GM15510 (cell line): ENCODE measurements around the gene MAP3K14.

Source experiments
- POLR2A ChIP-seq: IDR thresholded peaks from 3 replicates; pipeline ENCODE4 v1.6.1; 2011; ENCODE audit warnings: borderline replicate concordance; ENCODE audit not compliant: insufficient read length; ENCODE audit errors: extremely low read depth

Gene MAP3K14

DNA sequence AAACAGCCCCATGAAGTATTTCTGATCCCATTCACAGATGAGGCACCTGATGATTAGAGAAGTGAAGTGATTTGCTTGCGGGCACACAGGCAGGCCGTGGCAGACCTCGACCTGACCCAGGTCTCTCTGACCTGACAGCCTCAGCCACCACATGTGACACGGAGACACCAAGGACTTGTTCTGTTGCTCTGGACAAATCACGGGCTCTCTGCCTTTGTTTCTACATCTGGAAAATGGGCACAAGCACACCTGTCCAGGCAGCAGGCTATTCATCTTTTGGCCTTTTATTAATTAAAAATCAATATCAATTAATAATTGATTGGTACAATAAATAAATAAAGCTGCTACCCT is 3.4 kb downstream of the MAP3K14 start:
- TF ChIP-seq POLR2A: peak; percentile 22

DNA sequence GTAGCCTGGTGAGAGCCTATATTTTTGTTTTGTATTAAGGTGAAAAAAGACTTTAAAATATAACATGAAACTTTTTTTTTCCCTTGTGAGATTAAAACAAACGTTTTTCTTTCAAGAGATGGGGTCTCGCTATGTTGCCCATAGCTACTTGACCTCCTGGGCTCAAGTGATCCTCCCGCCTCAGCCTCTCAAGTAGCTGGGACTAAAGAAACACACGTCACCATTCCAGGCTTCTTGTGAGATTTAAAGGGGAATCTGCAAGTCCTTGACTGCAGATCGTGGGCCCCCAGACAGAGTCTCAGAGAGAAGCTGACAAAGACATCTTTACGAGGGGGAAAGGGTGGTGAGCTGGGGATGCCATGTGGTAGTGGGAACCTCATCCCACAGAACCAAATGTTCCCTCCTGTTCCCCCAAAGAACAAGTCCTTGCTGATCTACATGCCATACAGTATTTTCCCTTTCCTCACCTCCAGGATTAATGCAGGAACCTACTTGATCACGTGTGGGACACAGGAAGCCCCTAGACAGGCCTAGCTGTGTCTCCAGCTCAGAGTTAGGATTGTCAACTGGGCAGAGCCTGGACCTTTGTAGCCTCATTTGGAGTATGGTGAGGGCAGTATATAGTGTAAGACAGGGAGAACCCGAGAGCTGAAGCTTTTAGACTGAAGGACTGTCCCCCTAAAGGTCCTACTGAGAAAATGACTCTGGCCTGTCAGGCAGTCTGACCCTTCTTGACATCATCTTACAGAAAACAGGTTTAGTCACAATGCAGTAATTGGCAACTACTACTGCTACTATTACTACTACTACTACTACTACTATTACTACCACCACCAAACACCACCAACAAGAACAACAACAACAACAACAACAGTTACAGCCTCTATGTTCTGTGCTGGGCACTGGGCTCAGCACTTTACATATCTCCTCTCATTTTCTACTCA is 4.1 kb downstream of the MAP3K14 start:
- no peak for TF ChIP-seq POLR2A

DNA sequence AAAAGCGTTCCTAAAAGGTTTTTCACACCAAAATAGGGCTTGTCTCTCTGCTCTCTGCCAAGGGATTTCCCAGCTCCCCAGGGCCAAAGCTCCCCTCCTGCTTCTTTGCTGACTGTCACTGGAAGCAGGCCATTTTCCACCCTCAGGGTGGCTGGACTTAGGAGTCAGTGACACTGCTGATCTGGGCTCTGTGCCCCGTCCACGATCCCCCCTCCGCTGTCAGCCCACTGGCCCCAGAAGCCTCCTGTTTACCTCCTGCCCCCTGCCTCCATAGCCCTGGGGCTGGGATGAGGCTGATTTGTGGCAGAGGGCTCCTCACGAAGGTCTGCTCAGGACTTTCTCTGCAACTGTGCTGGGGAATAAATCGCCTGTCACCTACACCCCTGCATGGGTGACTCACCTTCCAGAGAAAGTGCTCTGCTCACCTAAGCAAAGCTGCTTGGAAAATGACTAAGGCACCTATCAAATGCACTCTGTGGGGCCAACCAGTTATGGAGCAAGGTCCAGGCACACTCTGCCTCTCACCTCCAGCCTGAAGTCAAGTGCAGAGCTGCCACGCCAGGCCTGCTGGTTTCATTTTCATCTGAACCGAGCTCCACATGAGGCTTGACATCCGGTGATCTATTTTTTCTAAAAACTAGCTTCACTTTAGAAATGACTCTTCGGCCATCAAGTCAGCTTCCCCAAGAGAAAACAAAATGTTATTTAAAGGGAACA is 4.9 kb downstream of the MAP3K14 start:
- TF ChIP-seq POLR2A: peak; percentile 25

DNA sequence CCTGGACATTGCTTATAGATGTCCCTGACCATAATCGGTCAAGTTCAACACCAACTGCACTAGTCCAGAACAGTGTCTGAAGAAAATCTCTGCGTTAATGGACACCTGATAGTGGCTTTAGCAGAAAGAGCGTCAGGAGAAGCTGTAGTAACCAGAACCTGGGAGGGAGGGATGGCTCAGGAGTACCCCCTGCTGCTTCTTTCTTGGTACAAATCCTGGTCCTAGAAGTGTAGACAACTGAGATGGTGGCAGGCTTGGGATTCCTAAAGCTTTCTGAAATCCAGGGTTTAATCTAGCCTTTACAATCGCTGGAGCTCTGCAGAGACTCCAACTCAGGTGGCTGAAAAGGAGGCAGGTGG is 5.4 kb downstream of the MAP3K14 start:
- no peak for TF ChIP-seq POLR2A

DNA sequence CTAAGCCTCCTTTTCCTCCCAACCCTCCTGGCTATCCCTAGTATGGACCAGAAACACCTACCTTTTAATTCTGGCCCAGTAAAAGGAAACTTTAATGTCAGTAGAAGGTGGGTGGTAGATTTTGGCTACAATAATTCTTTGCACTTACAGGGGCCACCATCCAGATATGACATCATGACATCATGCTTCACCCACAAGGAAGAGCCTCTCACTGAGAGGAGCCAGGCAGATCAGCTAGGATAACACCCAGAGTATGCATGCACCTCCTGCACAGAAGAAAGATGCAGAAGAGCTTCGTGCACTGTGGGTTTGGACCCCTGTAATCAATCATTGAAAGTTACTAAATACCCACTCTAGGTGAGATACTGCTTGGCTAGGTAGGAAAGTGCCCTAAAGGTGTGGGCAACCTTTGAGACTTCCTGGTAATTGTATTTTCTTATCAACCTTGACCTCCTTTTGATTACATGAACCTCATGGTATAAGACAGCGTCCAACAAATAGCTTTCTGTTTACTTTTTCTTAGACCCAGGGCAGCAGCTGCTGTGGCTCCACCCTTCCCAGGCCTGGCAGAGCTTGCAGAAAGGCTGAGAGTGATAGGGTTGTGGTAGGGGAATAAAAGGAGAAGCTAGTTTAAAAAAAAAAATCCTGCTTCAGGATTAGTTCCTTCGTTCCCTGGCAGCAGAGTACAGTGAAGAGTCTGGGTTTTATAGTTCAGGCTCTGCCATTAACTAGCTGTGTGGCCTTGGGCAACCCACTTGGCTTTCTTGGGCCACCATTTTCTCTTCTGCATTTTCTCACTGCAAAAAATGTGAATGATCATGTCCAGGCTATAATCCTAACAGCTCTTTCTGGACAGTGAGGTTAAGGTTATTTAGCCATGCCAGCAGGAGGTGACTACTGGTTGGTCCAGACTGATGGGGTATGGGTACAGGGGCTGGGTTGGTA is 6.2 kb downstream of the MAP3K14 start:
- TF ChIP-seq POLR2A: no peak

DNA sequence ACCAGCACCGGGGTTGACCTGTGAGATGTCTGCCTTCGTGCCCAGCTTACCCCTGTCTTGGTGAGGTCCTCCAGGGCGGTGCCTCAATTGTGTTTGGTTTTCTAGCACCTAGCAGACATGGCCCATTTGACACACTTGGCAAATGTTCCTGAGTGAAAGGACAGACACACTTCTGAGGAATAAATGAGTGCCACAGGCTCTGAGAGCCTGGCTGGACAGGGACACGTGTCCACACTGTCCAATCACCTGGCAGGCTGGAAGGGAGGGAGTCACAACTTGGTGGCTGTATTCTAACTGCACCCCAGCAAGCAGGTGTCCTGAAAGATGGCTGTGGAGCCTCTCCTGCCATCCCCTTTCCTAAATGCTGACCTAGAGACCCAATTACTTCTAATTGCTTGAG is 7.4 kb downstream of the MAP3K14 start:
- no peak for TF ChIP-seq POLR2A

DNA sequence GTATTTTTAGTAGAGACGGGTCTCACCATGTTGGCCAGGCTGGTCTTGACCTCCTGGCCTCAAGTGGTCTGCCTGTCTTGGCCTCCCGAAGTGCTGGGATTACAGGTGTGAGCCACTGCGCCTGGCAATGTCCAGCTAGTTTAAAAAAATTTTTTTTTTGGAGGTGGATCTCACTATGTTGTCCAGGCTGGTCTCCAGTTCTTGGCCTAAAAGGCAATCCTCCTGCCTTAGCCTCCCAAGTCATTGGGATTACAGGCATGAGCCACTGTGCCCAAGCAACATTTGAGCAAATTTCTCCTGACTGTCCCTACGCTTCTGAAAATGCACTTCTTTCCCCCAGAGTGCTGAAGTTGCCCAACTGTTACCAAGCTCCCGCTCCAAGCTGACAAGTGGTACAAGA is 8.0 kb downstream of the MAP3K14 start:
- TF ChIP-seq POLR2A: no peak

DNA sequence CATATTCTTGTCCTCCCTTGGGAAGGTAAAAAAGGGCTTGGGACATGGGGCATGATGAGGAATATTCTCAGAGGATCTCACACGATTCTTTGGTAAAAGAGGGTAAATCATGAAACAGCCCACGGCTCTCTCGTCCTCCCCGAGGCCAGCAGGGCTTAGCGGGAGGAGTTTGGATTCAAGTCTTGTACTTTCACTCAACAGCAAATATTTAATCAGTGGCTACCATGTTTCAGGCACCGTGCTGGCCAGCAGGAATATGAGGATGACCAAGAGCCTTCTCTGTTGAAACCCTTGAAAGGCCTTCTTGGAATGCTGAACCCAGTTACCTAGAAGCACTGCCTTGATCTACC is 8.8 kb downstream of the MAP3K14 start:
- TF ChIP-seq POLR2A: no peak

DNA sequence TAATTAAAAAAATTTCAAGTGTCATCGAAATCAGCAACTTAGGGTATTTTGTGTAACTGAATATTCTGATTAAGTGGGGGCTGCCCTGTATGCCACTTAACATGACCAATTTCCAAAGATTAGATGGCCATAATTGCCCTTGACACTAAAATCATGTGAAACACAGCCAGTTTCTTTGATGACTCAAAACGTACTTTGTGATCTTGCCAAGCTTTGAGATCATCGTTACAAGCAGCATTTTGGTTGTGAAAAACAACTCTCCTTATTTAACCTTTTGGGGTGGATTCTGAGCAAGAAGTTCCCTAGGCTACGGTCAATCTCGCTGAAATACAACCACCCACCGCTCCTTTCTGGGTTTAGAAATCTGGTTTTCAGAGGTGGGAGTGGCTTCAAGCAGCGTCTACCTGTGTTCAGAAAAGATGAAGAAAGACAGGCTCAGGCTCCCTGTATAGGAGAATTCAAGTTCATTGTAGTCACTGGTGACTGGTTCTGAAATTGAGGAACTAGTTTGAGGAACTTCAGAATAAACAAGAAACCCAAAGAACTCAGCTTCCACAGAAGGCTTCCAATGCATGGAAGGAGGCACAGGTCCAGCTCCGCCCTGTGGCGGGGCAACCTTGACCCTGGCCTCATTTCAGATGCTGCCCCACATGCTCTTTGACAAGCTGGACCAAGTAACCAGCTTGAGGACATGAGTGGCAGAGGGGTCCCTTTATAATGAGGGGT is 9.4 kb downstream of the MAP3K14 start:
- TF ChIP-seq POLR2A: no peak

DNA sequence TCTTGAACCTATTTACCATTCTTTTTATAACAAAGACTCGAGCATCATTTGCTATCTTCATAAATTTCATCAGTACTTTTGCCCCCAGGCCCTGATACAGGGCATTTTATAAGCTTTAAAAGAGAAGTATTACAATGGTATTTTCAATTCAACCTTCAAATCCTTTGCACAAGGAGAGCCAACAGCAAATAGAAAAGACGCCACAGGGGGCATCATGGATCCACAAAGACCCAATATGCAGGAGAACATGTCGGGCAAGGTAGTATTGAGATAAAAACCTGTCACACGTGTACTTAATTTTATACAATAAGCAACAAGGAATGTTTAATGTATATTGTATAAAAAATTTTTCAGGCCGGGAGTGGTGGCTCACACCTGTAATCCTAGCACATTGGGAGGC is 10.2 kb downstream of the MAP3K14 start:
- no peak for TF ChIP-seq POLR2A

DNA sequence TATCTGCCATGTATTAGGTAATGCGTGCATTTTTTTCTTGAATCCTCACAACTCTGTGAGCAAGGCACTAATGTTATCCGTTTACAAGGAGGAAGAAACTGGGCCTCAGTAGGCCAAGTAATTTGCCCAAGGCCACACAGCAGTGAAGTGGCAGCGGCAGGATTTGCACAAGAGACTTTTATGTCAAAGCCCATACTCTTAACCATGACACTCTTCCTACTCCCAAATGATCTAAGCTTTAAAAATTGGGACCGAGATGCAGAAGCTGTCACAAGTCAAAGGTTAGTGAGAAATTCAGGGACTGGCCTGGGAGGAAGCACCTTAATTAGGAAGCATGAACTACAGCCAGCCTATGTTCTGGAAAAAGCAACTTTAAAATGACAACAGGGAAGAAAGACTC is 10.7 kb downstream of the MAP3K14 start:
- TF ChIP-seq POLR2A: no peak

DNA sequence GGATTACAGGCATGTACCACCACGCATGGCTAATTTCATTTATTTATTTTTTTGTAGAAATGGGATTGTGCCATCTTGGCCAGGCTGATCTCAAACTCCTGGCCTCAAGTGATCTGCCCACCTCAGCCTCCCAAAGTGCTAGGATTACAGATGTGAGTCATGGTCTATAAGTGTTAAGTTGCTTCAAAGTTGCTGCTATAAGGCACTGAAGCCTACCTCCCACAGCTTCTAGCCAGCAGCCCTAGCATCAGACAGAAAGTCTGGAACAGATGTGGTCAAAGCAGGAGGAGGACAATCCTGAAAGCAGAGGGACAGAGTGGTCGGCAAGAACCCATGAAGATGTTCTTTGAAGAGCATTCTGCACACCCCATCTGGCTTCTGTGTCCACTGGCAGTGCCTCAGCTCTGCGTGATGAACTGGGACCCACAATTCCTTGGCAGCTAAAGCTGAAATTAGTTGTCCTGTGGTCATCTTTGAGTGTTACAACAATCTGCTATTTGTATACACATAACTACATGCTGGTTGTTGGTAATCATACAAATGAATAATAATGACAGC is 11.2 kb downstream of the MAP3K14 start:
- no peak for TF ChIP-seq POLR2A

DNA sequence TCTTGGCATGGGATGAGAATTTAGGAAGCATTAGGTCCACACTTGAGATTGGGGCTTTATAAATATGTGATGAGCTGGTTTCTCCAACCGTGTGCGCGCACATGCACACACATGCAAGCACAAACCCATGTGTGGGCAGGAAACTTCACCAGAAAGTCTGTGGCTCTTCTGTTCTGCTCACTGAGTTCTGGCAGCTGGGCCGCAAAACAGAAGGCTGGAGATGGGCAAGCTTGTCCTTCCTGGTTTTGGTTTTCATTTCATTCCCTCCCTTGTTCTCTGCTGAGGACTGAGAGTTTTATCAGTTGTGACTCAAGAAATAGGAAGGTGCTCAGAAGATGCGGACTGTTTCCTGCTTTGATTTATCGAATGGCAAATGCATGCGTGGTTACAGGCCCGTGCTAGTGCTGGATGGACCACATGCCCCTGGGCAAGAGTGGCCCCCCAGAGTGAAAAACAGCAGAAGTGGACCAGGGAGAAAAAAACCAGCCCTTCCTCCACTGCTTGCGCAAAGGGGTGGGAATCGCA is 14.1 kb downstream of the MAP3K14 start:
- no peak for TF ChIP-seq POLR2A

DNA sequence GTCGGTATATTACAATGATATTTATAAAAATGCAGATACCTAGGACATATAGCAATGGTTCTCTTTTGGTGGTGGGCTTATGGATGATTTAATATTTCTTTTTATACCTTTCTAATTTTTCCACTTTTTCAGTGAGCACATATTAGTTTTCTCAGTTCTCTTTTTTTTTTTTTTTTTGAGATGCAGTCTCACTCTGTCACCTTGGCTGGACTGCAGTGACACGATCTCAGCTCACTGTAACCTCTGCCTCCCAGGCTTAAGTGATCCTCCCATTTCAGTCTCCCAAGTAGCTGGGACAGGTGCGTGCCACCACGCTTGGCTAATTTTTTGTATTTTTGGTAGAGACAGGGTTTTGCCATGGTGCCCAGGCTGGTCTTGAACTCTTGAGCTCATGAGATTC is 15.1 kb downstream of the MAP3K14 start:
- no peak for TF ChIP-seq POLR2A
